Activated effector memory CD4-positive, alpha-beta T cell treated with Interleukin-2 at 50 U/mL for 16 hours (primary cell): ENCODE data around the gene KCNJ15.
A peak's percentile ranks its signal among the peaks of the same experiment; 100 is the strongest.
"Not testable (repeated sequence)": the region's sequence is repeated elsewhere in the genome, so short reads cannot be mapped to it uniquely, and the experiment has no call there.

Source experiments
- DNase-seq: peaks from one replicate; pipeline ENCODE4 v3.0.0-alpha.2; 2020

Gene KCNJ15

GRCh38 chr21:38244885-38245869 is 11.6 kb upstream of the KCNJ15 start:
- peak; percentile 7 for DNase-seq

- DNase-seq = no peak
These were observed 10.3 kb upstream of the KCNJ15 start for GRCh38 chr21:38246511-38246910.

- not testable (repeated sequence) for DNase-seq
These were observed 9.7 kb upstream of the KCNJ15 start for GRCh38 chr21:38247054-38247453.

GRCh38 chr21:38247738-38248510 is 8.9 kb upstream of the KCNJ15 start:
- no peak for DNase-seq

- DNase-seq = no peak
These were observed 7.5 kb upstream of the KCNJ15 start for GRCh38 chr21:38249256-38249655.

- DNase-seq = no peak
These were observed 7.0 kb upstream of the KCNJ15 start for GRCh38 chr21:38249696-38250278.

GRCh38 chr21:38250991-38251418 is 5.8 kb upstream of the KCNJ15 start:
- DNase-seq = no peak

GRCh38 chr21:38254970-38255369 is 1.8 kb upstream of the KCNJ15 start:
- no peak for DNase-seq

- DNase-seq = no peak
These were observed 1.1 kb upstream of the KCNJ15 start for GRCh38 chr21:38255571-38256117.

- DNase-seq = no peak
These were observed 876 bp downstream of the KCNJ15 start for GRCh38 chr21:38257667-38258066.

- no peak for DNase-seq
These were observed 2.0 kb downstream of the KCNJ15 start for GRCh38 chr21:38258521-38259485.

- DNase-seq = no peak
These were observed 2.9 kb downstream of the KCNJ15 start for GRCh38 chr21:38259665-38260064.

- DNase-seq = no peak
These were observed 3.6 kb downstream of the KCNJ15 start for GRCh38 chr21:38260426-38260825.

GRCh38 chr21:38261851-38262250 is 5.1 kb downstream of the KCNJ15 start:
- no peak for DNase-seq

- no peak for DNase-seq
These were observed 6.7 kb downstream of the KCNJ15 start for GRCh38 chr21:38263493-38263892.

GRCh38 chr21:38264571-38264970 is 7.8 kb downstream of the KCNJ15 start:
- DNase-seq = no peak

GRCh38 chr21:38265166-38265565 is 8.4 kb downstream of the KCNJ15 start:
- no peak for DNase-seq

GRCh38 chr21:38266732-38267131 is 9.9 kb downstream of the KCNJ15 start:
- DNase-seq = no peak

GRCh38 chr21:38267136-38267755 is 10.5 kb downstream of the KCNJ15 start:
- no peak for DNase-seq

- no peak for DNase-seq
These were observed 11.4 kb downstream of the KCNJ15 start for GRCh38 chr21:38267991-38268863.
